Muscle of leg (tissue), 11 donors: ENCODE data around the gene KCNE1. TPM values are rescaled to one million over a fixed set of nuclear protein-coding genes. Genes with fewer than 3 reads are reported as not detected.
"Not testable (repeated sequence)": the region's sequence is repeated elsewhere in the genome, so short reads cannot be mapped to it uniquely, and the experiment has no call there.

ENCODE experiments used
- DNase-seq: peaks from one replicate; pipeline ENCODE4 v3.0.0; 2013
- H3K27ac ChIP-seq: one replicate; pipeline ENCODE4 v1.5.1; 2013; ENCODE audit warnings: mild to moderate bottlenecking, low read length, control low read depth
- H3K27me3 ChIP-seq: one replicate; pipeline ENCODE4 v1.6.1; 2013; ENCODE audit warnings: low read length; ENCODE audit not compliant: control insufficient read depth, insufficient read depth
- H3K36me3 ChIP-seq: one replicate; pipeline ENCODE4 v1.6.1; 2013; ENCODE audit warnings: low read length; ENCODE audit not compliant: control insufficient read depth, insufficient read depth
- H3K4me1 ChIP-seq: one replicate; pipeline ENCODE4 v1.6.1; 2013; ENCODE audit warnings: low read length; ENCODE audit not compliant: control insufficient read depth, insufficient read depth
- H3K4me3 ChIP-seq: one replicate; pipeline ENCODE4 v1.5.1; 2013; ENCODE audit warnings: low read length, control low read depth
- H3K9me3 ChIP-seq: replicated peaks from 2 replicates; pipeline ENCODE4 v1.6.1; 2013; ENCODE audit warnings: low read depth, low read length; ENCODE audit not compliant: control insufficient read depth
- WGBS: methylation state at CpG from one replicate; pipeline ENCODE4 v1.1.5; 2013; ENCODE audit warnings: missing lambda C conversion rate; ENCODE audit not compliant: insufficient coverage; 5-methylcytosine and 5-hydroxymethylcytosine counted together
- polyA plus RNA-seq, 8 donors: library from polyadenylated mRNA; unstranded; fragments of 120-200 nt; gene quantifications; one replicate each; pipeline versions ENCODE4 v1.2.1 to v1.2.3, GENCODE V29; 2013; ENCODE audit warnings: inconsistent platforms in 1 of 8, low replicate concordance in 1 of 8; ENCODE audit not compliant: insufficient read length in 8 of 8, insufficient read depth in 1 of 8
- total RNA-seq: library from RNA; stranded (reverse); fragments of 120-200 nt; gene quantifications from one replicate; pipeline ENCODE4 v1.2.4, GENCODE V29; 2013

The KCNE1 gene
- total and polyA plus RNA-seq, 9 donors = 0.21 to 1.4 (median 0.62) TPM

- not testable (repeated sequence) for H3K36me3 ChIP-seq, H3K4me3 ChIP-seq, DNase-seq, H3K4me1 ChIP-seq, H3K27ac ChIP-seq, H3K27me3 ChIP-seq, H3K9me3 ChIP-seq
- no CpG with 5 or more reads among the region's 8 CpGs for WGBS
These were observed 65.0 kb downstream of the KCNE1 start for GRCh38 chr21:34447018-34447417.

- not testable (repeated sequence) for H3K27ac ChIP-seq, H3K9me3 ChIP-seq, H3K4me1 ChIP-seq, H3K4me3 ChIP-seq, H3K27me3 ChIP-seq, H3K36me3 ChIP-seq, DNase-seq
- no CpG with 5 or more reads among the region's 4 CpGs for WGBS
These were observed 68.5 kb downstream of the KCNE1 start for GRCh38 chr21:34443486-34443885.

DNA sequence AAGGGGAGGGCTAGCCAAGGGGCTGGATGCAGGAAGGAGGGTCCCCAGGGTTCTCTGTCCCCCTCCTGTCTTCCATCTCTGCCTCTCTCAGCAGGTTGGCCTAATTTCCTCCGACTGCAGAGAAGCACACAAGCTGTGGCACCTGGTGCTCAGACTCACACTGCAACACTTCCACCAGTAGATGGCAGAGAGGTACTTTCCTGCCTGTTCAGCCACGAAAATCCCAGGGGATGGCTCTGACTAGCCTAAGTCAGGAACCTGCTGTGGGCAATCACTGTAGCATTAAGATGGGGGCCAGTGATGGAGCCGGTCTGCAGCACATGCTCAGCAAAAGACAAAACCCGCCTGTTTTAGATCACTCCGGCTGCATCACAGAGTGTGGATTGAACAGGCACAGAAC lies 82.3 kb downstream of the KCNE1 start:
- H3K9me3 ChIP-seq, H3K4me3 ChIP-seq, H3K27ac ChIP-seq, H3K36me3 ChIP-seq, H3K27me3 ChIP-seq, H3K4me1 ChIP-seq, DNase-seq: not testable (repeated sequence)
- WGBS = no CpG with 5 or more reads among the region's 5 CpGs

- H3K27ac ChIP-seq, DNase-seq: not testable (repeated sequence)
- no CpG with 5 or more reads among the region's 6 CpGs for WGBS
These were observed 83.6 kb downstream of the KCNE1 start for GRCh38 chr21:34428441-34428840.

DNA sequence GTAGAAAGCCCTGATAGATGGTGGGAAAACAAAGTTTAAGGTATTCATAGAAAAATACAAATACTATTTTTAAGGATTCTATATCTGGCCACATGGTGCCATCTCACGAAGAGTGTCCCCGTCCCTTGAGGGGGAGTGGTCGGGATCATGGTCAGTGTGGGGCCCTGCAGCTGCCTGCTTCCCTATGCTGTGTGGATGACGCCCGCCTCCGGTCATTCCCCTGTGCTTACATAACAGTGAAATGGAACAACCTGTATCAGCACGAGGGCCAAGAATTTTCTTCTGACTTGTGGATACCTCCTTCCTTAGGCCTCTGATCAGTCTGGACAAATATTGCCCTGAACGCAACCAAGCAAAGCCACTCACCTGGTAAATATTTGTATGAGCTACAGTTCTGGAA lies 84.7 kb downstream of the KCNE1 start:
- H3K4me3 ChIP-seq, DNase-seq, H3K36me3 ChIP-seq, H3K27ac ChIP-seq, H3K27me3 ChIP-seq, H3K9me3 ChIP-seq, H3K4me1 ChIP-seq: not testable (repeated sequence)
- no CpG with 5 or more reads among the region's 8 CpGs for WGBS

More at GRCh38 chr21:34428441-34428840, 83.6 kb downstream of the KCNE1 start:
- H3K27me3 ChIP-seq, H3K9me3 ChIP-seq, H3K36me3 ChIP-seq, H3K4me1 ChIP-seq, H3K4me3 ChIP-seq: not testable (repeated sequence)

DNA sequence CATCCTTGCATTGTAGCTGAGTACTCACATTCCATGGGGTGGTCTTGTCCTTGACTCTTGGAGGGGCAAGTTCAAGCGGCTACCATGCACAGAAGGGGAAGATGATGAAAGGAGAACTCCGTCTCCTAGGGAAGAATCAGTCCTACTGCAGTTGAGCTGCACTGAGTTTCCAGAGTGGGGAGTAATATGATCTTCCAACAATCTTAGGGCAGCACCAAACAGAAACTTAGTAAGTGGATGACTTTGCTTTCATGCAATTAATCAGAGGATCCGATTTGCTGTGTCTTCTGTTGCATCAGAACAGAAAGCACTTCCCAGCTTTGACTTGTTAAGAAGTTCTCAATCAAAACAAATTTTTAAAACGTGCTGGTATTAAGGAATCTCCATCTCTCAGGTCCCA lies 88.2 kb downstream of the KCNE1 start, which contains the start of gene SMIM34:
Gene SMIM34, minus strand, starts transcription at position 147 of the 400 bp plus-strand sequence. Its CDS starts 112 bp downstream, at position 35.
- H3K36me3 ChIP-seq, H3K27ac ChIP-seq, H3K9me3 ChIP-seq, H3K4me3 ChIP-seq, H3K27me3 ChIP-seq, DNase-seq, H3K4me1 ChIP-seq: not testable (repeated sequence)
- no CpG with 5 or more reads among the region's 4 CpGs for WGBS

- no CpG with 5 or more reads among the region's 5 CpGs for WGBS
- H3K27ac ChIP-seq = not testable (repeated sequence)
These were observed 94.4 kb downstream of the KCNE1 start for GRCh38 chr21:34417448-34418077.

GRCh38 chr21:34407294-34407693 lies 104.7 kb downstream of the KCNE1 start:
- not testable (repeated sequence) for H3K9me3 ChIP-seq, H3K27me3 ChIP-seq, H3K4me3 ChIP-seq, H3K27ac ChIP-seq, DNase-seq, H3K4me1 ChIP-seq, H3K36me3 ChIP-seq
- no CpG with 5 or more reads among the region's 9 CpGs for WGBS

More at GRCh38 chr21:34417448-34418077, 94.4 kb downstream of the KCNE1 start:
- H3K4me3 ChIP-seq, H3K36me3 ChIP-seq, H3K4me1 ChIP-seq, H3K27me3 ChIP-seq, DNase-seq, H3K9me3 ChIP-seq: not testable (repeated sequence)

DNA sequence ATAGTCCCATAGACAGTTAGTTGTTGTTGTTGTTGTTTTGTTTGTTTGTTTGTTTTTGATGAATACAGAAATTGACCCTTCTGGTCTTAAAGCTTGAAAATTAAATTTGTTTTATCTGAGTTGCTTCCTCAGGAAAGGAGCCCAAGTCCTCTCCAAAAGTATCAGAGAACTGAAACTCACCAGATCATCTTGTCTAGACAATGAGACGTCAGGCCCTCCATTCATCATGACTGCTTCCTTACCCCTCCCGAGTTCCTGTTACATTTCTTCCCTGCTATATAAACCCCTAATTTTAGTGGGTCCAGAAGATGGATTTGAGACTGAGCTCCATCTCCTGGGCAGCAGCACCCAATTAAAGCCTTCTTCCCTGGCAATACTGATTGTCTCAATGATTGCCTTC lies 105.3 kb downstream of the KCNE1 start:
- H3K4me1 ChIP-seq, DNase-seq, H3K27me3 ChIP-seq, H3K9me3 ChIP-seq, H3K27ac ChIP-seq, H3K4me3 ChIP-seq, H3K36me3 ChIP-seq: not testable (repeated sequence)
- no CpG with 5 or more reads among the region's 2 CpGs for WGBS

- not testable (repeated sequence) for H3K9me3 ChIP-seq, H3K36me3 ChIP-seq, H3K4me1 ChIP-seq, H3K27ac ChIP-seq, H3K27me3 ChIP-seq, DNase-seq, H3K4me3 ChIP-seq
- WGBS = no CpG with 5 or more reads among the region's 6 CpGs
These were observed 105.9 kb downstream of the KCNE1 start for GRCh38 chr21:34406102-34406501.

DNA sequence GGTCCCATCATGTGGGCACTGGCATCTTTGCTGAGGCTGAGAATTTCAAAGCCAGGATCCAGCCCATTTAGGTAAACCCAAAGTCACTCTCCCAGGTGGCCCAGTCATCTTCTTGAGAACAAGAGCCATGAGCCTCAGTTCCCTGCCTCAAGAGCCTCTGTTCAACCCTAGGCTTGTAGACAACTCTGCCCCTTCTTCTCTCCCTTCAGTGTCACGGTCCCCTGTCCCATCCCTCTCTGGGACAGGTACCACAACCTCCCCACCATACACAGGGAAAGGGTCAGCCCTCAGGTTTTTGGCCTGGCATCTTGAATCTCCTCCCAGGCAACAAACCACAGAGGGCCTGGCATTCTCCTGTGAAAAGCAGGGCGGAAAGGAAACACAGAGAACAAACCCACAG lies 106.3 kb downstream of the KCNE1 start:
- H3K9me3 ChIP-seq, H3K27ac ChIP-seq, H3K36me3 ChIP-seq, H3K4me3 ChIP-seq, H3K27me3 ChIP-seq, DNase-seq, H3K4me1 ChIP-seq: not testable (repeated sequence)
- no CpG with 5 or more reads among the region's 2 CpGs for WGBS
